ENCODE measurements around the gene AKAP13.

GRCh38 chr15:85509973-85510372 lies 129.6 kb downstream of the AKAP13 start:
- TF ChIP-seq ESRRA (IDR thresholded peaks at IDR 0.05; ENCODE audit: borderline replicate concordance, low read length): no peak
- TF ChIP-seq MYC (IDR thresholded peaks at IDR 0.05; ENCODE audit: borderline replicate concordance, low read length): no peak
- TF ChIP-seq CTCF (IDR thresholded peaks at IDR 0.05): no peak
- no peak for TF ChIP-seq CBX8 (IDR thresholded peaks at IDR 0.05)
- no peak for TF ChIP-seq CEBPB (IDR thresholded peaks at IDR 0.05)
- TF ChIP-seq SMC3 (IDR thresholded peaks at IDR 0.05): no peak
- no peak for TF ChIP-seq FOSB (CRISPR knock-in tag; IDR thresholded peaks at IDR 0.05)
- no peak for TF ChIP-seq HDAC2 (IDR thresholded peaks at IDR 0.05)
- TF ChIP-seq POLR2A (IDR thresholded peaks at IDR 0.05; ENCODE audit: low read length): no peak
- no peak for TF ChIP-seq HOXA7 (CRISPR knock-in tag; IDR thresholded peaks at IDR 0.05)
